ENCODE data around the gene METTL25B. TPM values are rescaled to one million over a fixed set of nuclear protein-coding genes. Genes with fewer than 3 reads are reported as not detected.
A peak's percentile ranks its signal among the peaks of the same experiment; 100 is the strongest.

Gene METTL25B
- total and polyA plus RNA-seq, 2 of the 13 experiments (the other 11 are each of a cell fraction or from before 2014, with no cell fraction given) = 11.9 to 24.0 TPM

GRCh38 chr1:156766298-156767100 lies 38.2 kb downstream of the METTL25B start (continued):
- TF ChIP-seq HNRNPH1 (optimal IDR thresholded peaks at IDR 0.05; ENCODE audit: low read depth, low read length) = no peak
- no peak for TF ChIP-seq MXD3 (CRISPR knock-in tag; IDR thresholded peaks at IDR 0.05)
- TF ChIP-seq ZNF761 (CRISPR knock-in tag; conservative IDR thresholded peaks at IDR 0.05) = 0 out of 2 replicates have a peak, but pooled peaks have one; percentile 28
- TF ChIP-seq ZNF264 (CRISPR knock-in tag; IDR thresholded peaks at IDR 0.05) = 0 out of 2 replicates have a peak, but pooled peaks have one; percentile 33
- 0 out of 2 replicates have a peak, but pooled peaks have one; percentile 9 for TF ChIP-seq KLF6 (CRISPR knock-in tag; IDR thresholded peaks at IDR 0.05)
- 0 out of 2 replicates have a peak, but pooled peaks have one; percentile 28 for TF ChIP-seq BRD4 (CRISPR knock-in tag; IDR thresholded peaks at IDR 0.05)
- TF ChIP-seq ZNF441 (CRISPR knock-in tag; IDR thresholded peaks at IDR 0.05; ENCODE audit: borderline replicate concordance) = 0 out of 2 replicates have a peak, but pooled peaks have one; percentile 24
- 0 out of 2 replicates have a peak, but pooled peaks have one; percentile 26 for TF ChIP-seq AKNA (CRISPR knock-in tag; IDR thresholded peaks at IDR 0.05; ENCODE audit: borderline replicate concordance)

All from HepG2 (cell line).